SH-SY5Y (cell line): ENCODE results near the gene VPS8.

Experiments used
- GATA2 ChIP-seq: IDR thresholded peaks from 2 replicates; pipeline ENCODE4 v1.6.1; 2011; ENCODE audit warnings: mild to moderate bottlenecking, low read depth, low read length
- GATA3 ChIP-seq: IDR thresholded peaks from 2 replicates; pipeline ENCODE4 v1.6.1; 2011; ENCODE audit warnings: low read depth, mild to moderate bottlenecking, low read length, moderate library complexity

GRCh38 chr3:185076219-185076618 lies 264.3 kb downstream of the VPS8 start:
- TF ChIP-seq GATA3 (no peak), GATA2 (no peak)
